Measurements from ENCODE around the gene LRRC56. TPM values are rescaled to one million over a fixed set of nuclear protein-coding genes. Genes with fewer than 3 reads are reported as not detected.

The LRRC56 gene
- total and polyA plus RNA-seq, 4 donors: 0.25 to 1.5 (median 1.2) TPM

- no peaks in the 10 kb centered on the region for H3K4me1 ChIP-seq (ENCODE audit: control insufficient read depth in 1 of 2, insufficient read depth in 2 of 2, low read length in 2 of 2)
- WGBS, 2 donors: 89% methylated on average over 12 of the region's 12 CpGs
- ATAC-seq (ENCODE audit: low FRiP score): no peak
Observed at GRCh38 chr11:563812-564578, 26.7 kb downstream of the LRRC56 start.

DNA sequence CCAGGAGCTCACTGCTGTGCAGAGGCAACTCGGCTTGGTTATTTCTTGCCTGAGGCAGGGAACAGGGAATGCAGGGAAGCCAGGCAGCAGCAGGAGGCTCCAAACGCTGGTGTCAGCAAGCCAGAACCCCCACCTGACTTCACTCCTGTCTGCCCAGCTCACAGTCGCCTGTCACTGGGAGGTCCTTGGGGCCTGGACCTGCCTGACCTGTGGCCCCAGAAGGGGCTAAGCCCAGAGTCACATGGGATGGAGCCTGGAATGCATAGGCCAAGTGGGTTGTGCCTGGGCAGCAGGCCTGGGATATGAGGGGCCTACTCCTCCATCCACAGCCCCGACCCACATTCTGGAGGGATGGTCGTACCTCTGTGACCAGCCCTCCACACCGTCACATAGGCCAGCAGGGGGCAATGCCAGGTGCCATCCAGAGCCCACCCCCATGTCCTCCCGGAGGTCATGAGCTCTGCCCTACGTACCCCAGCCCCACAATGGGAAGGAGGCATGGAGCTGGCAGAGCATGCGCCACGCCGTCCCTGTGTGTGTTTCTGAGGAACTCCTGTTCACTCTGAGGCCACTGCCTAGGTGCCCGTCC lies 28.7 kb downstream of the LRRC56 start:
- H3K9me3 ChIP-seq (ENCODE audit: control insufficient read depth, low read length): no peaks in the 10 kb centered on the region
- no peaks in the 10 kb centered on the region for H3K36me3 ChIP-seq (ENCODE audit: control insufficient read depth in 1 of 2, insufficient read depth in 2 of 2, low read length in 1 of 2)
- ATAC-seq (ENCODE audit: low FRiP score): no peak
- no peak for DNase-seq
- 86% methylated on average over 12 of the region's 12 CpGs for WGBS, 2 donors
- intact Hi-C loops (cut with DNase I): no loop called here
- H3K27ac ChIP-seq (ENCODE audit: low read depth in 1 of 2, low read length in 2 of 2): no peak overlapping the region
- H3K27me3 ChIP-seq (ENCODE audit: control insufficient read depth in 1 of 2, insufficient read depth in 2 of 2, low read length in 1 of 2): no peaks in the 10 kb centered on the region
- H3K4me3 ChIP-seq (ENCODE audit: low read length in 2 of 2): no peak overlapping the region
- no peaks in the 10 kb centered on the region for H3K4me1 ChIP-seq (ENCODE audit: control insufficient read depth in 1 of 2, insufficient read depth in 2 of 2, low read length in 2 of 2)

More at GRCh38 chr11:563812-564578, 26.7 kb downstream of the LRRC56 start:
- Histone ChIP-seq H3K27me3 (ENCODE audit: control insufficient read depth in 1 of 2, insufficient read depth in 2 of 2, low read length in 1 of 2) (no peaks in the 10 kb centered on the region), H3K9me3 (ENCODE audit: control insufficient read depth, low read length) (no peaks in the 10 kb centered on the region), H3K27ac (ENCODE audit: low read depth in 1 of 2, low read length in 2 of 2) (no peak overlapping the region), H3K4me3 (ENCODE audit: low read length in 2 of 2) (no peak overlapping the region), H3K36me3 (ENCODE audit: control insufficient read depth in 1 of 2, insufficient read depth in 2 of 2, low read length in 1 of 2) (no peaks in the 10 kb centered on the region)
- DNase-seq: no peak
- intact Hi-C loops (cut with DNase I): no loop called here

DNA sequence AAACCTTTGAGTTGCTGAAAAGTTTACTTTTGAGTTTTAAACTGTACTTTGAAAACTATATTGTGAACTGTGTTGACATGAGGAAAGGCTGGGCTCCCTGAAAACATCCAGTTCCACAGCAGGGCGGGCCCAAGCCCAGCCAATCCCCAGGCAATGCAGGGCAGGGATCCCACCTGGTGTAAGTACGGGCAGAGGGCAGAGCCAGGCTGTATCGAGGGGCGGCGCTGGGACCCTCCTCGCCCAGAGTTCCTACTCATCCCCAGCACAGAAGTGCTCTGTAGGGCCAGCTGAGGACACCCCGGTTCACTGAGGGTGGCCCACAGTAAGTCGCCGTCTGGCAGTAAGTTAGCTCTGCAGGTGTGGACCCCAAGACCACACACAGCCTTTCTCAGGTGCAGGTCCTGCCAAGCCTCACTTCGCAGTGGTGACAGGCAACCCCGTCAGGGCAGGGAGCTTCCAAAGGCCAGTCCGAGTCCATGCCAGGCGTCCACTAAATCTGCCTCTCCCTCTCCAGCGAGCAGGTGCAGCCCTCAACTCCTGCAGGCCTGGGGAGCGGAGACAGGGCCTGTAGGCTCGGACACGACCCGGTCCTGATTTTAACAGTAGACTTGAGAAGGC lies 29.8 kb downstream of the LRRC56 start:
- intact Hi-C loops (cut with DNase I): no loop called here

GRCh38 chr11:567629-568292 lies 30.4 kb downstream of the LRRC56 start:
- H3K9me3 ChIP-seq (ENCODE audit: control insufficient read depth, low read length): no peaks in the 10 kb centered on the region
- peak overlapping the region; percentile 35 to 70 for H3K4me3 ChIP-seq (ENCODE audit: low read length in 2 of 2)
- ATAC-seq (ENCODE audit: low FRiP score): peak; percentile 20
- no peak for DNase-seq
- intact Hi-C loops (cut with DNase I): no loop called here
- no peaks in the 10 kb centered on the region for H3K27me3 ChIP-seq (ENCODE audit: control insufficient read depth in 1 of 2, insufficient read depth in 2 of 2, low read length in 1 of 2)
- no peak overlapping the region for H3K27ac ChIP-seq (ENCODE audit: low read depth in 1 of 2, low read length in 2 of 2)
- H3K4me1 ChIP-seq (ENCODE audit: control insufficient read depth in 1 of 2, insufficient read depth in 2 of 2, low read length in 2 of 2): no peaks in the 10 kb centered on the region
- WGBS, 2 donors: 24 to 28% methylated on average over 34 to 41 of the region's 41 CpGs
- no peaks in the 10 kb centered on the region for H3K36me3 ChIP-seq (ENCODE audit: control insufficient read depth in 1 of 2, insufficient read depth in 2 of 2, low read length in 1 of 2)

More for the DNA sequence above, 29.8 kb downstream of the LRRC56 start:
- WGBS, 2 donors: 93 to 96% methylated on average over 18 of the region's 18 CpGs
- Histone ChIP-seq H3K9me3 (ENCODE audit: control insufficient read depth, low read length) (no peaks in the 10 kb centered on the region), H3K4me1 (ENCODE audit: control insufficient read depth in 1 of 2, insufficient read depth in 2 of 2, low read length in 2 of 2) (no peaks in the 10 kb centered on the region), H3K4me3 (ENCODE audit: low read length in 2 of 2) (no peak overlapping the region), H3K27ac (ENCODE audit: low read depth in 1 of 2, low read length in 2 of 2) (no peak overlapping the region), H3K27me3 (ENCODE audit: control insufficient read depth in 1 of 2, insufficient read depth in 2 of 2, low read length in 1 of 2) (no peaks in the 10 kb centered on the region), H3K36me3 (ENCODE audit: control insufficient read depth in 1 of 2, insufficient read depth in 2 of 2, low read length in 1 of 2) (no peaks in the 10 kb centered on the region)
- ATAC-seq (ENCODE audit: low FRiP score) (no peak), DNase-seq (no peak)

- Histone ChIP-seq H3K27ac (ENCODE audit: low read depth in 1 of 2, low read length in 2 of 2) (peak overlapping the region in 1 of 2 donors; percentile 26), H3K4me3 (ENCODE audit: low read length in 2 of 2) (peak overlapping the region; percentile 70 to 75), H3K4me1 (ENCODE audit: control insufficient read depth in 1 of 2, insufficient read depth in 2 of 2, low read length in 2 of 2) (no peaks in the 10 kb centered on the region), H3K9me3 (ENCODE audit: control insufficient read depth, low read length) (no peaks in the 10 kb centered on the region), H3K27me3 (ENCODE audit: control insufficient read depth in 1 of 2, insufficient read depth in 2 of 2, low read length in 1 of 2) (no peaks in the 10 kb centered on the region), H3K36me3 (ENCODE audit: control insufficient read depth in 1 of 2, insufficient read depth in 2 of 2, low read length in 1 of 2) (no peaks in the 10 kb centered on the region)
- WGBS, 2 donors: 1 to 2% methylated on average over 40 to 123 of the region's 123 CpGs
- DNase-seq: peak; percentile 96
- intact Hi-C loops (cut with DNase I): no loop called here
- peak; percentile 92 for ATAC-seq (ENCODE audit: low FRiP score)
Observed at GRCh38 chr11:568306-569157, 31.2 kb downstream of the LRRC56 start.

- H3K27ac ChIP-seq (ENCODE audit: low read depth in 1 of 2, low read length in 2 of 2): peak overlapping the region in 1 of 2 donors; percentile 26
- intact Hi-C loops (cut with DNase I): no loop called here
- peak overlapping the region; percentile 70 to 75 for H3K4me3 ChIP-seq (ENCODE audit: low read length in 2 of 2)
- H3K4me1 ChIP-seq (ENCODE audit: control insufficient read depth in 1 of 2, insufficient read depth in 2 of 2, low read length in 2 of 2): no peaks in the 10 kb centered on the region
- H3K9me3 ChIP-seq (ENCODE audit: control insufficient read depth, low read length): no peaks in the 10 kb centered on the region
- ATAC-seq (ENCODE audit: low FRiP score) (peak; percentile 26), DNase-seq (no peak)
- 39 to 41% methylated on average over 32 to 36 of the region's 36 CpGs for WGBS, 2 donors
- H3K27me3 ChIP-seq (ENCODE audit: control insufficient read depth in 1 of 2, insufficient read depth in 2 of 2, low read length in 1 of 2): no peaks in the 10 kb centered on the region
- H3K36me3 ChIP-seq (ENCODE audit: control insufficient read depth in 1 of 2, insufficient read depth in 2 of 2, low read length in 1 of 2): no peaks in the 10 kb centered on the region
Observed at GRCh38 chr11:569158-569885, 32.0 kb downstream of the LRRC56 start.

- ATAC-seq (ENCODE audit: low FRiP score) (no peak), DNase-seq (no peak)
- no peaks in the 10 kb centered on the region for H3K36me3 ChIP-seq (ENCODE audit: control insufficient read depth in 1 of 2, insufficient read depth in 2 of 2, low read length in 1 of 2)
- no peaks in the 10 kb centered on the region for H3K9me3 ChIP-seq (ENCODE audit: control insufficient read depth, low read length)
- 73 to 76% methylated on average over 8 of the region's 8 CpGs for WGBS, 2 donors
- no peak overlapping the region for H3K4me3 ChIP-seq (ENCODE audit: low read length in 2 of 2)
- no peak overlapping the region for H3K27ac ChIP-seq (ENCODE audit: low read depth in 1 of 2, low read length in 2 of 2)
- H3K4me1 ChIP-seq (ENCODE audit: control insufficient read depth in 1 of 2, insufficient read depth in 2 of 2, low read length in 2 of 2): no peaks in the 10 kb centered on the region
- H3K27me3 ChIP-seq (ENCODE audit: control insufficient read depth in 1 of 2, insufficient read depth in 2 of 2, low read length in 1 of 2): no peaks in the 10 kb centered on the region
- intact Hi-C loops (cut with DNase I): no loop called here
Observed at GRCh38 chr11:571802-572185, 34.5 kb downstream of the LRRC56 start.

Data from aorta (tissue), 5 donors.